Measurements from ENCODE around the gene LDLRAP1. TPM values are rescaled to one million over a fixed set of nuclear protein-coding genes. Genes with fewer than 3 reads are reported as not detected.

Gene LDLRAP1
- total RNA-seq, 1 experiment from 2014 or later = 29.2 TPM

- Histone ChIP-seq H3K79me2 (ENCODE audit: low read depth) (no peaks in the 10 kb centered on the region), H3K9me2 (ENCODE audit: insufficient read depth) (no peaks in the 10 kb centered on the region), H3K4me3 (no peak overlapping the region), H3K4me2 (no peak overlapping the region), H2AFZ (no peak overlapping the region), H3K27me3 (ENCODE audit: insufficient read depth, low read depth) (no peaks in the 10 kb centered on the region), H4K20me1 (ENCODE audit: insufficient read depth) (no peaks in the 10 kb centered on the region), H3K9me3 (ENCODE audit: insufficient read depth, low read depth) (no peaks in the 10 kb centered on the region), H3K27ac (no peak overlapping the region), H3F3A (ENCODE audit: insufficient read depth, low read depth) (peaks cover 22% of the 10 kb centered on the region), H3K4me1 (replicated peaks; ENCODE audit: insufficient read depth) (peaks cover 34% of the 10 kb centered on the region), H3K36me3 (ENCODE audit: low read depth) (no peaks in the 10 kb centered on the region)
- POLR2A ChIA-PET (ENCODE audit: unreplicated experiment) = no interaction called here
- DNase-seq = no peak
- intact Hi-C loops (cut with micrococcal nuclease; ENCODE audit: unreplicated experiment) = no loop called here
- CTCF ChIA-PET = no interaction called here
- TF ChIP-seq EZH2 (IDR thresholded peaks at IDR 0.05; ENCODE audit: low read depth) (no peak), CTCF (conservative IDR thresholded peaks at IDR 0.05) (no peak)
- no TSS peak for BruUV-seq (replicated peaks)
Observed at GRCh38 chr1:25577134-25577920, 33.9 kb downstream of the LDLRAP1 start.

GRCh38 chr1:25579292-25580252, 36.2 kb downstream of the LDLRAP1 start:
- Histone ChIP-seq H3K9me3 (ENCODE audit: insufficient read depth, low read depth) (no peaks in the 10 kb centered on the region), H3K36me3 (ENCODE audit: low read depth) (no peaks in the 10 kb centered on the region), H3K4me2 (no peak overlapping the region), H3K79me2 (ENCODE audit: low read depth) (no peaks in the 10 kb centered on the region), H3K4me1 (replicated peaks; ENCODE audit: insufficient read depth) (peaks cover 12% of the 10 kb centered on the region), H3K27me3 (ENCODE audit: insufficient read depth, low read depth) (no peaks in the 10 kb centered on the region), H3K27ac (no peak overlapping the region), H3K4me3 (no peak overlapping the region), H4K20me1 (ENCODE audit: insufficient read depth) (no peaks in the 10 kb centered on the region), H3F3A (ENCODE audit: insufficient read depth, low read depth) (peaks cover 8% of the 10 kb centered on the region), H2AFZ (no peak overlapping the region), H3K9me2 (ENCODE audit: insufficient read depth) (no peaks in the 10 kb centered on the region)
- no TSS peak for BruUV-seq (replicated peaks)
- ChIA-PET CTCF (interaction anchor here (1.1 kb wide), 1 partner anchor 93 kb away, joined by 3 read pairs; no protein-coding TSS in a partner anchor), POLR2A (ENCODE audit: unreplicated experiment) (interaction anchor here (0.6 kb wide), 2 partner anchors 147 to 160 kb away, joined by 6 to 14 read pairs; no protein-coding TSS in a partner anchor)
- no peak for DNase-seq
- intact Hi-C loops (cut with micrococcal nuclease; ENCODE audit: unreplicated experiment) = no loop called here
- no peak for TF ChIP-seq EZH2 (IDR thresholded peaks at IDR 0.05; ENCODE audit: low read depth)
- no peak for TF ChIP-seq CTCF (conservative IDR thresholded peaks at IDR 0.05)

- CTCF ChIA-PET = no interaction called here
- DNase-seq = no peak
- H3K4me1 ChIP-seq (replicated peaks; ENCODE audit: insufficient read depth) = no peaks in the 10 kb centered on the region
- H2AFZ ChIP-seq = no peak overlapping the region
- no peak overlapping the region for H3K4me3 ChIP-seq
- no peaks in the 10 kb centered on the region for H3K9me2 ChIP-seq (ENCODE audit: insufficient read depth)
- BruUV-seq (replicated peaks) = no TSS peak
- intact Hi-C loops (cut with micrococcal nuclease; ENCODE audit: unreplicated experiment) = no loop called here
- no peaks in the 10 kb centered on the region; the same call in 1 of the 2 replicates for H3F3A ChIP-seq (ENCODE audit: insufficient read depth, low read depth)
- no peak overlapping the region for H3K27ac ChIP-seq
- no peaks in the 10 kb centered on the region for H3K27me3 ChIP-seq (ENCODE audit: insufficient read depth, low read depth)
- H3K36me3 ChIP-seq (ENCODE audit: low read depth) = no peaks in the 10 kb centered on the region
- TF ChIP-seq CTCF (conservative IDR thresholded peaks at IDR 0.05) (no peak), EZH2 (IDR thresholded peaks at IDR 0.05; ENCODE audit: low read depth) (no peak)
- no peaks in the 10 kb centered on the region for H3K79me2 ChIP-seq (ENCODE audit: low read depth)
- H4K20me1 ChIP-seq (ENCODE audit: insufficient read depth) = no peaks in the 10 kb centered on the region
- H3K9me3 ChIP-seq (ENCODE audit: insufficient read depth, low read depth) = no peaks in the 10 kb centered on the region
- POLR2A ChIA-PET (ENCODE audit: unreplicated experiment) = no interaction called here
- H3K4me2 ChIP-seq = no peak overlapping the region
Observed at GRCh38 chr1:25580927-25581326, 37.5 kb downstream of the LDLRAP1 start.

Measured in PC-9 (cell line).